Measurements from ENCODE around the gene SPNS2. TPM values are rescaled to one million over a fixed set of nuclear protein-coding genes. Genes with fewer than 3 reads are reported as not detected.

SPNS2 gene
- total RNA-seq, 1 experiment from 2014 or later: 0.33 TPM

DNA sequence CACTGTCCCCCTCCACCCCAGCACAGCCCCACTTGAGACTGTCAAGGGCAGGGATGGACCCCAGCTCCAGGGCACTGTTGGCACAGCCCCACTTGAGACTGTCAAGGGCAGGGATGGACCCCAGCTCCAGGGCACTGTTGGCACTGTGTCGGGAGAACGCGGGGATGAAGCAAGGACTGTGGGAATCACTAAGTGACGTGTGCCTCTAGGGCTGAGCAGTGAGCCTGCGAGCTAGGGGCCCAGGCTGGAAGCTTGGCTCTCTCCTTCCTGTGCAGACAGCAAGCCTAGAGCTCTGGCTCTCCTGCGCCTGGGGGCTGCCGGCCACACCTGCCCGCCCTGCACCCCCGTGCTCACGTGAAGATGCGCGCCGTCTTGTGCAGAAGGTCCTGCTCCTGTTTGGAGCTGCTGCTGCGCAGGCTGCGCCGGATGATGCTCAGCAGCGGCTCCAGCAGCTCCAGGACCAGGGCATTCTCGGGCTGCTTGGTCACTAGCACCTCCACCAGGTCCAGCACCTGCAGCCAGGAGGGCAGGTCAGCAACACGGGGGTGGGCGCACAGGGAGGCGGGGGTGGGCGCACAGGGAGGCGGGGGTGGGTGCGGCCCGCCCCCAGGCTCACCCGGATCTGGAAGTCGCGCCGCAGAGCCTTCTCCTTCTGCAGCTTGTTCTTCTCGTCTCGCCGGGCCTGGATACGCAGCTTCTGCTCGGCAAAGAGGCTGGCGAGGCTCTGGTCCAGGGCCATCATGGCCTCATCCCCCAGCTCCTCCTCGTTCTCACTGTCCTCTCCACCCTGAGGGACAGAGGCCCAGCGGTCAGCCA is 45.7 kb downstream of the SPNS2 start:
- H3K27me3 Mint-ChIP-seq (ENCODE audit: low read depth): no peaks in the 10 kb centered on the region
- TF ChIP-seq, protein P1, sequence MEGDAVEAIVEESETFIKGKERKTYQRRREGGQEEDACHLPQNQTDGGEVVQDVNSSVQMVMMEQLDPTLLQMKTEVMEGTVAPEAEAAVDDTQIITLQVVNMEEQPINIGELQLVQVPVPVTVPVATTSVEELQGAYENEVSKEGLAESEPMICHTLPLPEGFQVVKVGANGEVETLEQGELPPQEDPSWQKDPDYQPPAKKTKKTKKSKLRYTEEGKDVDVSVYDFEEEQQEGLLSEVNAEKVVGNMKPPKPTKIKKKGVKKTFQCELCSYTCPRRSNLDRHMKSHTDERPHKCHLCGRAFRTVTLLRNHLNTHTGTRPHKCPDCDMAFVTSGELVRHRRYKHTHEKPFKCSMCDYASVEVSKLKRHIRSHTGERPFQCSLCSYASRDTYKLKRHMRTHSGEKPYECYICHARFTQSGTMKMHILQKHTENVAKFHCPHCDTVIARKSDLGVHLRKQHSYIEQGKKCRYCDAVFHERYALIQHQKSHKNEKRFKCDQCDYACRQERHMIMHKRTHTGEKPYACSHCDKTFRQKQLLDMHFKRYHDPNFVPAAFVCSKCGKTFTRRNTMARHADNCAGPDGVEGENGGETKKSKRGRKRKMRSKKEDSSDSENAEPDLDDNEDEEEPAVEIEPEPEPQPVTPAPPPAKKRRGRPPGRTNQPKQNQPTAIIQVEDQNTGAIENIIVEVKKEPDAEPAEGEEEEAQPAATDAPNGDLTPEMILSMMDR (conservative IDR thresholded peaks at IDR 0.05): no peak
- no peak overlapping the region for H2BK20ac ChIP-seq (ENCODE audit: low read depth, low read length, poor library complexity, severe bottlenecking)

More for the DNA sequence above, 45.7 kb downstream of the SPNS2 start:
- no peak overlapping the region for H3K4ac ChIP-seq (ENCODE audit: low read depth, low read length)
- H3K27ac ChIP-seq (ENCODE audit: insufficient read length, low read depth, low read length): no peak overlapping the region
- no peaks in the 10 kb centered on the region for H3K23me2 ChIP-seq (ENCODE audit: insufficient read length, low read depth, low read length, poor library complexity, severe bottlenecking)
- no peak overlapping the region for H2BK120ac ChIP-seq (ENCODE audit: low read depth, low read length, poor library complexity, severe bottlenecking)
- no CpG with 5 or more reads among the region's 37 CpGs for WGBS (ENCODE audit: extremely low coverage, insufficient read length, low lambda C conversion rate)
- no peak overlapping the region for H4K91ac ChIP-seq (ENCODE audit: insufficient read length, low read depth, low read length)
- H3K79me2 ChIP-seq (ENCODE audit: insufficient read depth, low read length): no peaks in the 10 kb centered on the region
- no peaks in the 10 kb centered on the region for H3K9me3 ChIP-seq (ENCODE audit: control insufficient read depth, low read depth, low read length)
- H2BK15ac ChIP-seq (ENCODE audit: low read depth, low read length): no peak overlapping the region
- no peaks in the 10 kb centered on the region for H3K4me1 ChIP-seq (ENCODE audit: insufficient read depth, low read length)
- no peak overlapping the region for H2AK5ac ChIP-seq (ENCODE audit: insufficient read length, low read length)
- Mint-ChIP-seq H3K4me1 (peaks cover 0 to 2% of the 10 kb centered on the region in 2 experiments; a peak in 1 of 4 replicates), H3K27ac (no peak overlapping the region; a peak in 1 of 7 replicates), H3K36me3 (ENCODE audit: insufficient read depth in 1 of 3, low read depth in 3 of 3) (peaks cover 36 to 82% (median 70%) of the 10 kb centered on the region in 3 experiments), H3K4me3 (peak overlapping the region in 1 of 2 experiments; percentile 7; a peak in 1 of 5 replicates), H3K9me3 (no peaks in the 10 kb centered on the region)
- no peak overlapping the region for H3K23ac ChIP-seq (ENCODE audit: insufficient read length, low read depth, low read length)
- H3K14ac ChIP-seq (ENCODE audit: insufficient read depth, low read length): no peak overlapping the region
- no peak overlapping the region for H2BK5ac ChIP-seq (ENCODE audit: insufficient read length, low read length)
- H3K18ac ChIP-seq (ENCODE audit: insufficient read length, low read depth, low read length): no peak overlapping the region
- H2AFZ ChIP-seq (ENCODE audit: low read length): no peak overlapping the region
- no peak overlapping the region for H3K56ac ChIP-seq (ENCODE audit: insufficient read length, low read depth, low read length)
- H3K4me2 ChIP-seq (ENCODE audit: insufficient read depth, insufficient read length, low read length): no peak overlapping the region
- H4K8ac ChIP-seq (replicated peaks; ENCODE audit: insufficient read length, low read depth, low read length): no peak overlapping the region
- H3K9ac ChIP-seq (ENCODE audit: extremely low read depth, insufficient read length, low read length): no peak overlapping the region
- no peak for DNase-seq
- peaks cover 2% of the 10 kb centered on the region for H4K20me1 ChIP-seq (ENCODE audit: control insufficient read depth, insufficient read depth, insufficient read length)
- no peak overlapping the region for H3T11ph ChIP-seq (ENCODE audit: low read length)
- no peak overlapping the region for H2BK12ac ChIP-seq (ENCODE audit: insufficient read length, low read depth, low read length)
- no peaks in the 10 kb centered on the region for H3K27me3 ChIP-seq (ENCODE audit: insufficient read depth, low read length)
- H3K79me1 ChIP-seq (ENCODE audit: insufficient read depth, low read depth, low read length, poor library complexity, severe bottlenecking): no peaks in the 10 kb centered on the region
- H4K5ac ChIP-seq (ENCODE audit: insufficient read length, low read depth, low read length): no peak overlapping the region
